GM12872 (cell line): Measurements from ENCODE around the gene TNFSF4.

ENCODE experiments used
- CTCF ChIP-seq: IDR thresholded peaks from 3 replicates; pipeline ENCODE4 v1.5.1; 2011; ENCODE audit warnings: low read depth, mild to moderate bottlenecking, low read length, moderate library complexity; ENCODE audit not compliant: insufficient read depth

TNFSF4 gene

GRCh38 chr1:173222149-173223030 lies 15.3 kb upstream of the TNFSF4 start:
- TF ChIP-seq CTCF = no peak

GRCh38 chr1:173220157-173220556 lies 13.0 kb upstream of the TNFSF4 start:
- TF ChIP-seq CTCF = no peak

- TF ChIP-seq CTCF = no peak
Measured at GRCh38 chr1:173213665-173214064, 6.5 kb upstream of the TNFSF4 start.

- TF ChIP-seq CTCF = no peak
Measured at GRCh38 chr1:173212952-173213491, 5.9 kb upstream of the TNFSF4 start.

GRCh38 chr1:173210716-173211231 lies 3.6 kb upstream of the TNFSF4 start:
- no peak for TF ChIP-seq CTCF

- no peak for TF ChIP-seq CTCF
Measured at GRCh38 chr1:173210283-173210682, 3.2 kb upstream of the TNFSF4 start.

GRCh38 chr1:173208868-173209267 lies 1.7 kb upstream of the TNFSF4 start:
- TF ChIP-seq CTCF = no peak
